ENCODE results near the gene TRAF5.
A peak's percentile ranks its signal among the peaks of the same experiment; 100 is the strongest.
"Not testable (repeated sequence)": the region's sequence is repeated elsewhere in the genome, so short reads cannot be mapped to it uniquely, and the experiment has no call there.

Gene TRAF5

GRCh38 chr1:211348547-211348946, 21.9 kb downstream of the TRAF5 start:
- Mint-ChIP-seq H3K27ac (no peak overlapping the region), H3K36me3 (ENCODE audit: low read depth) (peaks cover 38% of the 10 kb centered on the region), H3K27me3 (ENCODE audit: low read depth) (no peaks in the 10 kb centered on the region), H3K9me3 (peaks cover 15% of the 10 kb centered on the region), H3K4me1 (ENCODE audit: low read depth) (peaks cover 42% of the 10 kb centered on the region), H3K4me3 (no peak overlapping the region)

DNA sequence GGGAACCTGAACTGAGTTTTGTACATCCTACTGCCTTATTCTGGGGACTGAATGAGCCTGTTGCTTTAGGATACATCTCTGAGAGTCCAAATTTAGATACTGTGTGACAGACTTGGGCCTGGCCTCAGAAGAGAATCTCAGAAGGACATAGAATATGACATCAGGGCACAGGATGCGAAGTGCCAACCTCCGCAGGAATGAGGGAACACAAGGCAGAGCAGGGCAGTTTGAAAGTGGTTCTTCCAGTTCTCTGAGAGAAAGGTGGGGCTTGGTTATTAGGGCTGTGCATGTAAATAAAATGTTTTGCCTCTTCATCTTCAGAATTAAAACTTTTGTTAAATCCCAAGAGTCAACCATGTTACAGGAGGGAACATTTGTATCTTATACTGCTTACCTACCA, 23.1 kb downstream of the TRAF5 start:
- Mint-ChIP-seq H3K4me3 (no peak overlapping the region), H3K4me1 (ENCODE audit: low read depth) (peaks cover 40% of the 10 kb centered on the region), H3K9me3 (peaks cover 15% of the 10 kb centered on the region), H3K36me3 (ENCODE audit: low read depth) (peaks cover 42% of the 10 kb centered on the region), H3K27me3 (ENCODE audit: low read depth) (no peaks in the 10 kb centered on the region), H3K27ac (no peak overlapping the region)

DNA sequence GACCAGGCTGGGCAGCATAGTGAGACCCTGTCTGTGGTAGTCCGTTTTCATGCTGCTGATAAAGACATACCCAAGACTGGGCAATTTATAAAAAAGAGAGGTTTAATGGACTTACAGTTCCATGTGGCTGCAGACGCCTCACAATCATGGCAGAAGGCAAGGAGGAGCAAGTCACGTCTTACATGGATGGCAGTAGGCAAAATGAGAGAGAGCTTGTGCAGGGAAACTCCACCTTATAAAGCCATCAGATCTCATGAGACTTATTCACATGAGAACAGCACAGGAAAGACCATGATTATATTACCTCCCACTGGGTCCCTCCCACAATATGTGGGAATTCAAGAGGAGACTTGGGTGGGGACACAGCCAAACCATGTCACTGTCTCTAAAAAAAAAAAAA, 25.4 kb downstream of the TRAF5 start:
- not testable (repeated sequence) for H3K4me3 Mint-ChIP-seq; H3K27me3 Mint-ChIP-seq (ENCODE audit: low read depth)
- Mint-ChIP-seq H3K36me3 (ENCODE audit: low read depth) (peaks cover 49% of the 10 kb centered on the region), H3K4me1 (ENCODE audit: low read depth) (peaks cover 40% of the 10 kb centered on the region), H3K27ac (peak overlapping the region; percentile 64), H3K9me3 (peaks cover 15% of the 10 kb centered on the region)

GRCh38 chr1:211352465-211352864, 25.8 kb downstream of the TRAF5 start:
- Mint-ChIP-seq H3K27me3 (ENCODE audit: low read depth) (no peaks in the 10 kb centered on the region), H3K27ac (no peak overlapping the region), H3K36me3 (ENCODE audit: low read depth) (peaks cover 47% of the 10 kb centered on the region), H3K4me1 (ENCODE audit: low read depth) (peaks cover 39% of the 10 kb centered on the region), H3K9me3 (peaks cover 15% of the 10 kb centered on the region), H3K4me3 (no peak overlapping the region)

- Mint-ChIP-seq H3K4me3 (peak overlapping the region; percentile 59), H3K27ac (peak overlapping the region; percentile 83), H3K36me3 (ENCODE audit: low read depth) (peaks cover 49% of the 10 kb centered on the region), H3K4me1 (ENCODE audit: low read depth) (peaks cover 41% of the 10 kb centered on the region), H3K27me3 (ENCODE audit: low read depth) (no peaks in the 10 kb centered on the region), H3K9me3 (peaks cover 15% of the 10 kb centered on the region)
Measured at GRCh38 chr1:211352985-211353515, 26.4 kb downstream of the TRAF5 start.

DNA sequence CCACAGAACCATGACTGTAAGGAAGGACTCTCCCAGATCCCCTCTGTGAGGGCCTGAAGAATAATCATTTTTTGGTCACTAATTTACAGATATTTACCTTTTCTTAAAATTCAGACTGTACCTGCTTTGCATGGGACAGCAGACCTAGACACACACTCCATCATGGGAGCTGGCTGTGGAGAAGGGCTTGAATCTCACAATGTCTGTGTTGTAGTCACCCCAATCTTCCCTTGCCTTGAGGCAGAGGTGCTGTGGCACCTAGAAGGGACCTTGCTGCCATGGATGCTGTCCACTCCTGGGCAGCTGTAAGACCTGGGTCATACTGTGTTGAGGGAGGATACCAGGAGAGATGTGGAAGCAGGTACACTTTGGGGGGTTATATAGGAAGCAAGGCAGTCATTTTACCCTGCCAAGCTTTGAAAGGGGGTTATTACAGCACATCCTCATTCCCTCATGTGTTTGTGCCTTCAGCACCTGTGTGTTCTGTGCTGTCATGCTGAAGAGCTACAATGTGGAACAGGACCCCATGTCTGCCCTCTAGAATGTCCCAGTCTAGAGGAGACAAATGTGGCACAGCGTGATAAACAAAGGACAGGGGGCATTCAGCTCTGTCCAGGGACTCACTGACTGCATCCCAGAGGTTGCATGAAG, 27.1 kb downstream of the TRAF5 start:
- Mint-ChIP-seq H3K4me3 (peak overlapping the region; percentile 59), H3K36me3 (ENCODE audit: low read depth) (peaks cover 49% of the 10 kb centered on the region), H3K4me1 (ENCODE audit: low read depth) (peaks cover 41% of the 10 kb centered on the region), H3K27ac (peak overlapping the region; percentile 83), H3K27me3 (ENCODE audit: low read depth) (no peaks in the 10 kb centered on the region), H3K9me3 (peaks cover 15% of the 10 kb centered on the region)

DNA sequence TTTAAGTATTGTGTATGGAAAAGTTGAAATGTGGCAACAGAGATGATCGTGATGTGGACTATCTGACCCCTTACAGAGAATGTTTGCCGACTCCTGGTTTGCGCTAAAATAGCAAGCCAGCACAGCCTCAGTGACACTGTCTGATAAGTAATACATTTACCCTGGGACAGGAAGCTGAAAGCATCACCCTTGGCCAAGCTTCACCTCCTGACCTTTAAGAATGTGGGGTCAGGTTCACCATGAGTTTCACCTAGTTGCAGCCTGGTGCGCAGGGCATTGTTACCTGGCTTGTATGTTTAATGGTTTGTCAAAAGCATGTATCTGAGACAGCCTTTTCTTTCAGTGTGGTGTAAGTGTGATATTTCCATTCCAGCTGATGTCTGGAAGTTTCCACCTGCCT, 29.2 kb downstream of the TRAF5 start:
- Mint-ChIP-seq H3K9me3 (peaks cover 15% of the 10 kb centered on the region), H3K4me3 (no peak overlapping the region), H3K36me3 (ENCODE audit: low read depth) (peaks cover 54% of the 10 kb centered on the region), H3K27me3 (ENCODE audit: low read depth) (no peaks in the 10 kb centered on the region), H3K27ac (no peak overlapping the region), H3K4me1 (ENCODE audit: low read depth) (peaks cover 42% of the 10 kb centered on the region)

- H3K27me3 Mint-ChIP-seq (ENCODE audit: low read depth), result no peaks in the 10 kb centered on the region
- peak overlapping the region; percentile 36 for H3K27ac Mint-ChIP-seq
- H3K4me1 Mint-ChIP-seq (ENCODE audit: low read depth), result peaks cover 35% of the 10 kb centered on the region
- peaks cover 53% of the 10 kb centered on the region for H3K36me3 Mint-ChIP-seq (ENCODE audit: low read depth)
- no peak overlapping the region for H3K4me3 Mint-ChIP-seq
- peaks cover 9% of the 10 kb centered on the region for H3K9me3 Mint-ChIP-seq
Measured at GRCh38 chr1:211356723-211357407, 30.2 kb downstream of the TRAF5 start.

- H3K4me1 Mint-ChIP-seq (ENCODE audit: low read depth), result peaks cover 22% of the 10 kb centered on the region
- no peaks in the 10 kb centered on the region for H3K9me3 Mint-ChIP-seq
- no peaks in the 10 kb centered on the region for H3K27me3 Mint-ChIP-seq (ENCODE audit: low read depth)
- no peak overlapping the region for H3K4me3 Mint-ChIP-seq
- H3K36me3 Mint-ChIP-seq (ENCODE audit: low read depth), result peaks cover 44% of the 10 kb centered on the region
- no peak overlapping the region for H3K27ac Mint-ChIP-seq
Measured at GRCh38 chr1:211358685-211359084, 32.1 kb downstream of the TRAF5 start.

- Mint-ChIP-seq H3K4me1 (ENCODE audit: low read depth) (peaks cover 20% of the 10 kb centered on the region), H3K27ac (no peak overlapping the region), H3K27me3 (ENCODE audit: low read depth) (no peaks in the 10 kb centered on the region), H3K4me3 (no peak overlapping the region), H3K36me3 (ENCODE audit: low read depth) (peaks cover 44% of the 10 kb centered on the region), H3K9me3 (no peaks in the 10 kb centered on the region)
Measured at GRCh38 chr1:211359876-211360275, 33.2 kb downstream of the TRAF5 start.

DNA sequence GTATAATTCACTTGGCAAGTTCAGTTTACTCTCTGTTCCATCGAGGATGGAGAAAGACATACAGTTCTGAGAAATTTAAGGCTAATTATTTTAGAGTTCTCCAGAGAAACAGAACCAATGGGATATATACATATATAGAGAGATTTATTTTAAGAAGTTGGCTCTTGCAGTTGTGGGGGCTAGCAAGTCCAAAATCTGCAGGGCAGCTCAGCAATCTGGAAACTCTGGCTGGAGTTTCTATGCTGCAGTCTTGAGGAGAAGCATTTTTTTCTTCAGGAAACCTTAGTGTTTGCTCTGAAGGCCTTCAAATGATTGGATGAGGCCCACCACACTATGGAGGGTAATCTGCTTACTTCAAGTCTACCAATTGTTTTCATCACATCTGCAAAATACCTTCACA, 34.6 kb downstream of the TRAF5 start:
- H3K4me1 Mint-ChIP-seq (ENCODE audit: low read depth), result peaks cover 14% of the 10 kb centered on the region
- peaks cover 50% of the 10 kb centered on the region for H3K36me3 Mint-ChIP-seq (ENCODE audit: low read depth)
- H3K4me3 Mint-ChIP-seq, result no peak overlapping the region
- no peaks in the 10 kb centered on the region for H3K9me3 Mint-ChIP-seq
- no peak overlapping the region for H3K27ac Mint-ChIP-seq
- H3K27me3 Mint-ChIP-seq (ENCODE audit: low read depth), result no peaks in the 10 kb centered on the region

DNA sequence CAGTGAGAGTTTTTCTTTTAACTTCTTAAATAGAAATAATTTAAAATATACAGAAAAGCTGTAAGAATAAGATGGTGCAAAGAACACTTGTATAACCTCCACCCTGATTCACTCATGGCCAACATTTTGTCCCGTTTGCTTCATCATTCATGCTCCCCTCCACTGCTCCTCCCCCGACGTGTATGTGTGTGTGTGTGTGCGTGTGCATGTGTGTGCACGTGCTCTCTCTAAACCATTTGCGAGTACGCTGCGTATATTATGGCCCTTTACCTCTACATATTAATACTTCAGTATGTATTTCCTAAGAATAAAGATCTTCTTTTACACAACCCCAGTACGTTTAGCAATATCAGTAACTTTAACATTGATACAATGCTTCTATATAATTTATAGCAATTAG, 43.0 kb downstream of the TRAF5 start:
- H3K4me1 Mint-ChIP-seq (ENCODE audit: low read depth), result peaks cover 3% of the 10 kb centered on the region
- no peak overlapping the region for H3K4me3 Mint-ChIP-seq
- no peak overlapping the region for H3K27ac Mint-ChIP-seq
- no peaks in the 10 kb centered on the region for H3K9me3 Mint-ChIP-seq
- peaks cover 56% of the 10 kb centered on the region for H3K36me3 Mint-ChIP-seq (ENCODE audit: low read depth)
- H3K27me3 Mint-ChIP-seq (ENCODE audit: low read depth), result no peaks in the 10 kb centered on the region

DNA sequence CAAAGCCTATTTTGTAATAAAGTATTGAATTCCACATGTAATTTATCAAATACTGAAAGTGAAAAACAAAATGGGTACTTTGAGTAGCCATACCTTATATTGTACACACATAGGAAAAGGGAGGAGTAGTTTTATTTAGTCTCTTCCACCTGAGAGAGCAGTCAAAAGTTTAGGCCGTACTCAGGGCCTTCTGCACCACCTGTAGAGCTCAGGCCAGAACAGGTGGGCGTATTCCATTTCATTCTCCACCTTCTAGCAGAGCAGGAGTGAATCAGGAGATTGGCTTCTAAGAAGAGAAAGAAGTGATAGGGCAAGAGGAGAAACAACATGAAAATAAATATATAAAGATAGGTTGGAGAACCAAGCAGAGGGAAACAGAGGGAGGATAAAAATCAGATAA, 44.0 kb downstream of the TRAF5 start:
- Mint-ChIP-seq H3K36me3 (ENCODE audit: low read depth) (peaks cover 61% of the 10 kb centered on the region), H3K27ac (no peak overlapping the region), H3K4me3 (no peak overlapping the region)

GRCh38 chr1:211371406-211372105, 44.9 kb downstream of the TRAF5 start:
- Mint-ChIP-seq H3K36me3 (ENCODE audit: low read depth) (peaks cover 57% of the 10 kb centered on the region), H3K4me1 (ENCODE audit: low read depth) (peaks cover 4% of the 10 kb centered on the region)

More for the DNA sequence above, 44.0 kb downstream of the TRAF5 start:
- no peaks in the 10 kb centered on the region for H3K9me3 Mint-ChIP-seq
- H3K27me3 Mint-ChIP-seq (ENCODE audit: low read depth), result no peaks in the 10 kb centered on the region
- peaks cover 3% of the 10 kb centered on the region for H3K4me1 Mint-ChIP-seq (ENCODE audit: low read depth)

DNA sequence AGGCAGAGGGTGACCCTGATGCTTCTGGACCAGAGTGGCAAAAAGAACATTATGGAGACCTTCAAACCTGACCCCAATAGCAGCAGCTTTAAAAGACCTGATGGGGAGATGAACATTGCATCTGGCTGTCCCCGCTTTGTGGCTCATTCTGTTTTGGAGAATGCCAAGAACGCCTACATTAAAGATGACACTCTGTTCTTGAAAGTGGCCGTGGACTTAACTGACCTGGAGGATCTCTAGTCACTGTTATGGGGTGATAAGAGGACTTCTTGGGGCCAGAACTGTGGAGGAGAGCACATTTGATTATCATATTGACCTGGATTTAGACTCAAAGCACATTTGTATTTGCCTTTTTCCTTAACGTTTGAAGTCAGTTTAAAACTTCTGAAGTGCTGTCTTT, 45.8 kb downstream of the TRAF5 start:
- Mint-ChIP-seq H3K36me3 (ENCODE audit: low read depth) (peaks cover 51% of the 10 kb centered on the region), H3K9me3 (no peaks in the 10 kb centered on the region), H3K27me3 (ENCODE audit: low read depth) (no peaks in the 10 kb centered on the region), H3K4me1 (ENCODE audit: low read depth) (peaks cover 9% of the 10 kb centered on the region), H3K4me3 (no peak overlapping the region), H3K27ac (no peak overlapping the region)

More at GRCh38 chr1:211371406-211372105, 44.9 kb downstream of the TRAF5 start:
- Mint-ChIP-seq H3K27me3 (ENCODE audit: low read depth) (no peaks in the 10 kb centered on the region), H3K27ac (no peak overlapping the region), H3K4me3 (no peak overlapping the region), H3K9me3 (no peaks in the 10 kb centered on the region)
